GM10266 (cell line): ENCODE data around the gene NAP1L2.

Experiments
- DNase-seq: peaks from one replicate; pipeline ENCODE4 v3.0.0; 2012; ENCODE audit errors: extremely low spot score
- CTCF ChIP-seq: IDR thresholded peaks from 2 replicates; pipeline ENCODE4 v1.5.1; 2012; ENCODE audit warnings: mild to moderate bottlenecking, low read depth; ENCODE audit not compliant: control insufficient read depth, insufficient read depth; ENCODE audit errors: missing control alignments

The NAP1L2 gene

GRCh38 chrX:73214426-73215094 is at the start of gene NAP1L2:
NAP1L2 (minus strand) TSS chrX:73214851; CDS start chrX:73214492, 359 bp downstream.
- peak; percentile 7 for DNase-seq

GRCh38 chrX:73262991-73263390 is 48.3 kb upstream of the NAP1L2 start:
- DNase-seq = no peak

More at GRCh38 chrX:73214426-73215094, at the start of gene NAP1L2:
- no peak for TF ChIP-seq CTCF

GRCh38 chrX:73239242-73239641 is 24.6 kb upstream of the NAP1L2 start:
- no peak for DNase-seq
- no peak for TF ChIP-seq CTCF

More at GRCh38 chrX:73262991-73263390, 48.3 kb upstream of the NAP1L2 start:
- TF ChIP-seq CTCF = peak; percentile 11

- DNase-seq = no peak
- no peak for TF ChIP-seq CTCF
Observed at GRCh38 chrX:73217621-73218020, 3.0 kb upstream of the NAP1L2 start.

GRCh38 chrX:73215246-73215645 is 595 bp upstream of the NAP1L2 start:
- TF ChIP-seq CTCF = no peak
- no peak for DNase-seq

- TF ChIP-seq CTCF = no peak
- DNase-seq = no peak
Observed at GRCh38 chrX:73213734-73214425, 771 bp downstream of the NAP1L2 start.

- DNase-seq = no peak
- TF ChIP-seq CTCF = no peak
Observed at GRCh38 chrX:73206366-73206765, 8.3 kb downstream of the NAP1L2 start.
